ENCODE measurements around the gene CFAP61. TPM values are rescaled to one million over a fixed set of nuclear protein-coding genes. Genes with fewer than 3 reads are reported as not detected.
"Not testable (repeated sequence)": the region's sequence is repeated elsewhere in the genome, so short reads cannot be mapped to it uniquely, and the experiment has no call there.

The CFAP61 gene
- total and polyA plus RNA-seq, 2 donors from 2014 or later, result 0.58 to 2.6 TPM

- FAIRE-seq (no peak), DNase-seq (no peak)
- H3K27me3 ChIP-seq (ENCODE audit: control insufficient read depth, insufficient read depth, low read length), result no peaks in the 10 kb centered on the region
- no peak overlapping the region for H3K4me3 ChIP-seq (ENCODE audit: low read length in 3 of 3)
- no peaks in the 10 kb centered on the region for H3K36me3 ChIP-seq (ENCODE audit: control insufficient read depth in 2 of 3, insufficient read depth in 3 of 3, low read length in 3 of 3)
- H3K27ac ChIP-seq (ENCODE audit: low read depth in 2 of 2, low read length in 2 of 2), result no peak overlapping the region
- intact Hi-C loops (cut with DNase I), result no loop called here
- TF ChIP-seq CTCF (IDR thresholded peaks at IDR 0.05; ENCODE audit: borderline replicate concordance, extremely low read depth, insufficient read depth), result no peak
- no peaks in the 10 kb centered on the region for H3K9me3 ChIP-seq (ENCODE audit: control insufficient read depth in 2 of 3, insufficient read depth in 1 of 3, low read length in 3 of 3)
- H3K4me1 ChIP-seq (ENCODE audit: control insufficient read depth in 2 of 3, insufficient read depth in 2 of 3, low read depth in 1 of 3, low read length in 3 of 3), result peaks cover 0 to 4% (median 0%) of the 10 kb centered on the region in 3 donors
- no peak overlapping the region for H3K9ac ChIP-seq (ENCODE audit: low read length in 3 of 3)
These were observed 163.8 kb downstream of the CFAP61 start for GRCh38 chr20:20215976-20216727.

- Histone ChIP-seq H3K27me3 (ENCODE audit: control insufficient read depth, insufficient read depth, low read length) (no peaks in the 10 kb centered on the region), H3K36me3 (ENCODE audit: control insufficient read depth in 2 of 3, insufficient read depth in 3 of 3, low read length in 3 of 3) (no peaks in the 10 kb centered on the region), H3K4me1 (ENCODE audit: control insufficient read depth in 2 of 3, insufficient read depth in 2 of 3, low read depth in 1 of 3, low read length in 3 of 3) (peaks cover 0 to 4% (median 0%) of the 10 kb centered on the region in 3 donors), H3K9ac (ENCODE audit: low read length in 3 of 3) (no peak overlapping the region), H3K4me3 (ENCODE audit: low read length in 3 of 3) (no peak overlapping the region), H3K9me3 (ENCODE audit: control insufficient read depth in 2 of 3, insufficient read depth in 1 of 3, low read length in 3 of 3) (no peaks in the 10 kb centered on the region), H3K27ac (ENCODE audit: low read depth in 2 of 2, low read length in 2 of 2) (no peak overlapping the region)
- intact Hi-C loops (cut with DNase I), result no loop called here
- FAIRE-seq, result no peak
- no peak for TF ChIP-seq CTCF (IDR thresholded peaks at IDR 0.05; ENCODE audit: borderline replicate concordance, extremely low read depth, insufficient read depth)
- no peak for DNase-seq
These were observed 164.6 kb downstream of the CFAP61 start for GRCh38 chr20:20216941-20217340.

GRCh38 chr20:20217621-20218020 lies 165.3 kb downstream of the CFAP61 start:
- Histone ChIP-seq H3K27me3 (ENCODE audit: control insufficient read depth, insufficient read depth, low read length) (no peaks in the 10 kb centered on the region), H3K27ac (ENCODE audit: low read depth in 2 of 2, low read length in 2 of 2) (no peak overlapping the region), H3K9me3 (ENCODE audit: control insufficient read depth in 2 of 3, insufficient read depth in 1 of 3, low read length in 3 of 3) (no peaks in the 10 kb centered on the region), H3K36me3 (ENCODE audit: control insufficient read depth in 2 of 3, insufficient read depth in 3 of 3, low read length in 3 of 3) (no peaks in the 10 kb centered on the region), H3K9ac (ENCODE audit: low read length in 3 of 3) (no peak overlapping the region), H3K4me1 (ENCODE audit: control insufficient read depth in 2 of 3, insufficient read depth in 2 of 3, low read depth in 1 of 3, low read length in 3 of 3) (peaks cover 0 to 2% (median 0%) of the 10 kb centered on the region in 3 donors), H3K4me3 (ENCODE audit: low read length in 3 of 3) (no peak overlapping the region)
- TF ChIP-seq CTCF (IDR thresholded peaks at IDR 0.05; ENCODE audit: borderline replicate concordance, extremely low read depth, insufficient read depth), result no peak
- no peak for FAIRE-seq
- no peak for DNase-seq
- intact Hi-C loops (cut with DNase I), result no loop called here

GRCh38 chr20:20218106-20218505 lies 165.8 kb downstream of the CFAP61 start:
- H3K27ac ChIP-seq (ENCODE audit: low read depth in 2 of 2, low read length in 2 of 2); H3K9ac ChIP-seq (ENCODE audit: low read length in 3 of 3); H3K27me3 ChIP-seq (ENCODE audit: control insufficient read depth, insufficient read depth, low read length); DNase-seq; H3K4me1 ChIP-seq (ENCODE audit: control insufficient read depth in 2 of 3, insufficient read depth in 2 of 3, low read depth in 1 of 3, low read length in 3 of 3); H3K9me3 ChIP-seq (ENCODE audit: control insufficient read depth in 2 of 3, insufficient read depth in 1 of 3, low read length in 3 of 3); FAIRE-seq; H3K4me3 ChIP-seq (ENCODE audit: low read length in 3 of 3); intact Hi-C loops (cut with DNase I); H3K36me3 ChIP-seq (ENCODE audit: control insufficient read depth in 2 of 3, insufficient read depth in 3 of 3, low read length in 3 of 3): not testable (repeated sequence)

Measured in kidney (tissue), 14 donors.